PC-3 (cell line): ENCODE measurements around the gene NKIRAS1.

ENCODE experiments used
- EZH2 ChIP-seq: fragments of 300-600 bp; sonication (generic); IDR thresholded peaks from one replicate; pipeline ENCODE4 v1.6.1; 2017; ENCODE audit warnings: antibody characterized with exemption, mild to moderate bottlenecking, low read length; ENCODE audit not compliant: unreplicated experiment
- TF ChIP-seq, protein P1 (sequence below): fragments of 300-600 bp; sonication (generic); conservative IDR thresholded peaks from 2 replicates; pipeline ENCODE4 v1.5.1; 2017; ENCODE audit warnings: antibody characterized with exemption, low read depth, mild to moderate bottlenecking, low read length

DNA sequence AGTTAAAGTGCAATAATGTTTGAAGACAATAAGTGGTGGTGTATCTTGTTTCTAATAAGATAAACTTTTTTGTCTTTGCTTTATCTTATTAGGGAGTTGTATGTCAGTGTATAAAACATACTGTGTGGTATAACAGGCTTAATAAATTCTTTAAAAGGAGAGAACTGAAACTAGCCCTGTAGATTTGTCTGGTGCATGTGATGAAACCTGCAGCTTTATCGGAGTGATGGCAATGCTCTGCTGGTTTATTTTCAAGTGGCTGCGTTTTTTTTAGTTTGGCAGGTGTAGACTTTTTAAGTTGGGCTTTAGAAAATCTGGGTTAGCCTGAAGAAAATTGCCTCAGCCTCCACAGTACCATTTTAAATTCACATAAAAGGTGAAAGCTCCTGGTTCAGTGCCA, 2.8 kb upstream of the NKIRAS1 start:
- TF ChIP-seq, protein P1, sequence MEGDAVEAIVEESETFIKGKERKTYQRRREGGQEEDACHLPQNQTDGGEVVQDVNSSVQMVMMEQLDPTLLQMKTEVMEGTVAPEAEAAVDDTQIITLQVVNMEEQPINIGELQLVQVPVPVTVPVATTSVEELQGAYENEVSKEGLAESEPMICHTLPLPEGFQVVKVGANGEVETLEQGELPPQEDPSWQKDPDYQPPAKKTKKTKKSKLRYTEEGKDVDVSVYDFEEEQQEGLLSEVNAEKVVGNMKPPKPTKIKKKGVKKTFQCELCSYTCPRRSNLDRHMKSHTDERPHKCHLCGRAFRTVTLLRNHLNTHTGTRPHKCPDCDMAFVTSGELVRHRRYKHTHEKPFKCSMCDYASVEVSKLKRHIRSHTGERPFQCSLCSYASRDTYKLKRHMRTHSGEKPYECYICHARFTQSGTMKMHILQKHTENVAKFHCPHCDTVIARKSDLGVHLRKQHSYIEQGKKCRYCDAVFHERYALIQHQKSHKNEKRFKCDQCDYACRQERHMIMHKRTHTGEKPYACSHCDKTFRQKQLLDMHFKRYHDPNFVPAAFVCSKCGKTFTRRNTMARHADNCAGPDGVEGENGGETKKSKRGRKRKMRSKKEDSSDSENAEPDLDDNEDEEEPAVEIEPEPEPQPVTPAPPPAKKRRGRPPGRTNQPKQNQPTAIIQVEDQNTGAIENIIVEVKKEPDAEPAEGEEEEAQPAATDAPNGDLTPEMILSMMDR = no peak
- TF ChIP-seq EZH2 = no peak
